ENCODE measurements around the gene CLIP4. TPM values are rescaled to one million over a fixed set of nuclear protein-coding genes. Genes with fewer than 3 reads are reported as not detected.

CLIP4 gene
- total and polyA plus RNA-seq, 10 of the 15 experiments (the other 5 are each of a cell fraction or from before 2014, with no cell fraction given) = 5.5 to 34.9 (median 16.8) TPM

DNA sequence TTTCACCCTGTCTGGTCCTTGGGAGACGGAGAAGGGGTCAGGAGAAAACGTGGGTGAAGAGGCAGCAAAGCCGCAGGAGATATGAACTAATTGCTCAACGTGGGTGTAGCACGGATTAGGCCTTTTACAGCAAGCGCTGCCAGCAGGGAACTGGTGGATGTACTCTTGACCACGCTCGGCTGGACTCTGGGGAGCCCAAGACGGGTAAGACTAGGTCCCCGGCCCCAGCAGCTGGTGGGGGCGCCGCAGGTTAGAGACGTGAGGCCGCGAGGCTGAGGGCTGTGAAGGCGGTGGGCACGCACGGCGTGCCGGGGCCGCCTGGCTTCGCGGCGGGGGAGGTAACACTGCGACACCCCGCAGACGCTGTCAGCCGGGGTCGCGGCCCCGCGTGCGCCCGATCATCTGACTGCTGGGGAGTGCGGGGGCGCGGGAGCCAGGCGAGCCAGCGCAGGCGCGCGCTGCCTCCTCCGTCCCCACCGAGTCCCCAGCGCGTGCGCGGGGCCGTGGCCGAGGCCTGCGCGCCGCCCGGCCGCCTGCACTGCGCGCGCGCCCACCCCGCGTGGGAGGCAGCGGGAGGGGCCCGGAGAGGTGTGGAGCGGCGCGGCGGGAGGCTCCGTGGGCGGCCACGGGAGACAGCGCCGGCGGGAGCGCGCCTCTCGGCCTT lies at the start of gene CLIP4 (continued):
- TF ChIP-seq CTCF (IDR thresholded peaks at IDR 0.05 in 2 of 3, conservative IDR thresholded peaks at IDR 0.05 in 1 of 3; ENCODE audit: control insufficient read depth in 2 of 3, extremely low read depth in 1 of 3, insufficient read depth in 1 of 3, low read depth in 3 of 3, low read length in 3 of 3) = no peak
- 0 out of 2 replicates have a peak, but pooled peaks have one; percentile 44 for TF ChIP-seq TCF12 (IDR thresholded peaks at IDR 0.05; ENCODE audit: low read depth, low read length)
- no peak for TF ChIP-seq TCF7 (IDR thresholded peaks at IDR 0.05; ENCODE audit: borderline replicate concordance)
- TF ChIP-seq RCOR1 (conservative IDR thresholded peaks at IDR 0.05; ENCODE audit: low read depth, low read length) = no peak
- TF ChIP-seq, protein P1, sequence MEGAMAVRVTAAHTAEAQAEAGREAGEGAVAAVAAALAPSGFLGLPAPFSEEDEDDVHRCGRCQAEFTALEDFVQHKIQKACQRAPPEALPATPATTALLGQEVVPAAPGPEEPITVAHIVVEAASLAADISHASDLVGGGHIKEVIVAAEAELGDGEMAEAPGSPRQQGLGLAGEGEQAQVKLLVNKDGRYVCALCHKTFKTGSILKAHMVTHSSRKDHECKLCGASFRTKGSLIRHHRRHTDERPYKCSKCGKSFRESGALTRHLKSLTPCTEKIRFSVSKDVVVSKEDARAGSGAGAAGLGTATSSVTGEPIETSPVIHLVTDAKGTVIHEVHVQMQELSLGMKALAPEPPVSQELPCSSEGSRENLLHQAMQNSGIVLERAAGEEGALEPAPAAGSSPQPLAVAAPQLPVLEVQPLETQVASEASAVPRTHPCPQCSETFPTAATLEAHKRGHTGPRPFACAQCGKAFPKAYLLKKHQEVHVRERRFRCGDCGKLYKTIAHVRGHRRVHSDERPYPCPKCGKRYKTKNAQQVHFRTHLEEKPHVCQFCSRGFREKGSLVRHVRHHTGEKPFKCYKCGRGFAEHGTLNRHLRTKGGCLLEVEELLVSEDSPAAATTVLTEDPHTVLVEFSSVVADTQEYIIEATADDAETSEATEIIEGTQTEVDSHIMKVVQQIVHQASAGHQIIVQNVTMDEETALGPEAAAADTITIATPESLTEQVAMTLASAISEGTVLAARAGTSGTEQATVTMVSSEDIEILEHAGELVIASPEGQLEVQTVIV (IDR thresholded peaks at IDR 0.05; ENCODE audit: borderline replicate concordance, partially characterized antibody) = no peak
- TF ChIP-seq, protein P2, sequence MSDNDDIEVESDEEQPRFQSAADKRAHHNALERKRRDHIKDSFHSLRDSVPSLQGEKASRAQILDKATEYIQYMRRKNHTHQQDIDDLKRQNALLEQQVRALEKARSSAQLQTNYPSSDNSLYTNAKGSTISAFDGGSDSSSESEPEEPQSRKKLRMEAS (IDR thresholded peaks at IDR 0.05; ENCODE audit: low read depth, low read length) = peak; percentile 53; the same call in 1 of the 2 replicates
- no peak for TF ChIP-seq REST (IDR thresholded peaks at IDR 0.05; ENCODE audit: low read depth, low read length)
- no peak for TF ChIP-seq CHD1 (IDR thresholded peaks at IDR 0.05; ENCODE audit: low read depth, low read length)
- peak; percentile 96 for TF ChIP-seq GATAD2B (conservative IDR thresholded peaks at IDR 0.05; ENCODE audit: low read depth)
- TF ChIP-seq YBX1 (IDR thresholded peaks at IDR 0.05) = no peak
- no peak for TF ChIP-seq SMC3 (IDR thresholded peaks at IDR 0.05; ENCODE audit: borderline replicate concordance, low read length)
- TF ChIP-seq ZNF622 (IDR thresholded peaks at IDR 0.05) = no peak
- peak; percentile 68 for TF ChIP-seq POLR2A (IDR thresholded peaks at IDR 0.05; ENCODE audit: low read depth, low read length)
- TF ChIP-seq IKZF2 (IDR thresholded peaks at IDR 0.05) = no peak; a peak in 1 of 4 replicates
- TF ChIP-seq NR2C1 (IDR thresholded peaks at IDR 0.05) = peak; percentile 59
- no peak for TF ChIP-seq POLR2AphosphoS5 (IDR thresholded peaks at IDR 0.05; ENCODE audit: low read length)
- no peak for TF ChIP-seq SREBF1 (IDR thresholded peaks at IDR 0.05; ENCODE audit: low read length)
- TF ChIP-seq NKRF (conservative IDR thresholded peaks at IDR 0.05) = peak; percentile 50; the same call in 1 of the 2 replicates
- TF ChIP-seq KLF5 (IDR thresholded peaks at IDR 0.05; ENCODE audit: partially characterized antibody) = peak; percentile 37
- peak; percentile 72 for TF ChIP-seq NRF1 (conservative IDR thresholded peaks at IDR 0.05; ENCODE audit: low read depth, low read length)
- TF ChIP-seq IKZF1 (conservative IDR thresholded peaks at IDR 0.05) = peak; percentile 99
- peak; percentile 93 for TF ChIP-seq NR2F1 (conservative IDR thresholded peaks at IDR 0.05)

All from GM12878 (cell line).